Kidney (tissue), 14 donors: Measurements from ENCODE around the gene SPPL2C. TPM values are rescaled to one million over a fixed set of nuclear protein-coding genes. Genes with fewer than 3 reads are reported as not detected.

Experiments
- DNase-seq, 5 donors: peaks; one replicate each; pipeline ENCODE4 v3.0.0-alpha.2; 2013 to 2020
- FAIRE-seq: peaks from 2 replicates; lab custom pipeline; 2012; peaks lifted over from hg19 to GRCh38; lab: Jason Lieb, UNC
- H3K27ac ChIP-seq, 2 donors: one replicate each; pipeline ENCODE4 v1.7.0; 2013; ENCODE audit warnings: low read depth in 2 of 2, low read length in 2 of 2, inconsistent platforms in 1 of 2
- H3K27me3 ChIP-seq: one replicate; pipeline ENCODE4 v1.7.1; 2013; ENCODE audit warnings: low read length, inconsistent platforms; ENCODE audit not compliant: control insufficient read depth, insufficient read depth
- H3K36me3 ChIP-seq, 3 donors: one replicate each; pipeline versions ENCODE4 v1.7.0 to v1.7.1; 2013; ENCODE audit warnings: low read length in 3 of 3, control low read depth in 1 of 3, inconsistent platforms in 1 of 3; ENCODE audit not compliant: insufficient read depth in 3 of 3, control insufficient read depth in 2 of 3
- H3K4me1 ChIP-seq, 3 donors: one replicate each; pipeline versions ENCODE4 v1.7.0 to v1.7.1; 2013; ENCODE audit warnings: low read length in 3 of 3, inconsistent platforms in 1 of 3, low read depth in 1 of 3; ENCODE audit not compliant: control insufficient read depth in 2 of 3, insufficient read depth in 2 of 3
- H3K4me3 ChIP-seq, 3 donors: one replicate each; pipeline versions ENCODE4 v1.7.0 to v1.8.1; 2013; ENCODE audit warnings: low read length in 3 of 3, control low read depth in 1 of 3, inconsistent platforms in 1 of 3
- H3K9ac ChIP-seq, 3 donors: one replicate each; pipeline versions ENCODE4 v1.7.0 to v1.7.1; 2013; ENCODE audit warnings: low read length in 3 of 3, control low read depth in 1 of 3, inconsistent platforms in 1 of 3
- H3K9me3 ChIP-seq, 3 donors: one replicate each; pipeline versions ENCODE4 v1.7.0 to v1.7.1; 2013; ENCODE audit warnings: low read length in 3 of 3, control low read depth in 1 of 3, inconsistent platforms in 1 of 3; ENCODE audit not compliant: control insufficient read depth in 2 of 3, insufficient read depth in 1 of 3
- intact Hi-C: fragments of 100-400 bp; cut with DNase I; formaldehyde crosslinking; loops from one replicate; pipeline ENCODE4 v1.11.1; 2022
- polyA plus RNA-seq: library from polyadenylated mRNA; stranded (reverse); fragments of 350-450 nt; fragmentation: Illumina TruSeq; extraction: RNeasy Lipid Tissue Mini Kit (QIAGEN cat#74804); gene quantifications from one replicate; pipeline ENCODE4 v1.2.3, GENCODE V29; 2014; ENCODE audit warnings: low read depth, low replicate concordance; ENCODE audit not compliant: insufficient read depth
- total RNA-seq: library from RNA; stranded (reverse); fragmentation: NEBNext Ultra II Directional; extraction: Animal tissue kit (Norgen Biotek cat#: 25700); gene quantifications from one replicate; pipeline ENCODE4 v1.2.1, GENCODE V29; 2021
- TF ChIP-seq, protein P1 (sequence below): IDR thresholded peaks from 3 replicates; pipeline ENCODE4 v1.5.1; 2012; ENCODE audit warnings: mild to moderate bottlenecking, moderate library complexity, borderline replicate concordance; ENCODE audit not compliant: insufficient read depth; ENCODE audit errors: extremely low read depth
- donor health status: control.
- donor health status: control.
- donor health status: control.
- donor health status: control.
- donor health status: control.
- donor health status: DM: yes; HTN: yes; CAD: no.
- donor health status: Normal renal cell carcinoma (clear cell type).

Gene SPPL2C
- total and polyA plus RNA-seq, 2 donors from 2014 or later: not detected

DNA sequence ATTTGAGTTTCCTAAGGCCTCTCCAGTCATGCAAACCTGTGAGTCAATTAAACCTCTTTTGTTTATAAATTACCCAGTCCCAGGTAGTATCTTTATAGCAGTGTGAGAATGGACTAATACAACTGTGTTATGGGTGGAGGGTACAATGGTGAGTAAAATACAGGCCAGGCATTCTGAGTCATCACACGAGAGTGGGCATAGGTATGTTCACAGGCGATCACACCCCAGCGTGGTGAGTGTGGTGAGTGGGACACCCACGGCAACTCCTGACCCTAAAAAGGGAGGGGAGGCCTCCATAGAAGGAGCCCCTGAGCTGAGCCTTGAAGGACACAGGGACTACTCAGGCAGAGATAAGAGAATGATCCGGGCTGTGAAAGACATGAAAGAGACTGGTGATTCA, 27.0 kb downstream of the SPPL2C start:
- Histone ChIP-seq H3K27ac (no peak overlapping the region), H3K4me3 (no peak overlapping the region), H3K27me3 (no peaks in the 10 kb centered on the region), H3K9me3 (no peaks in the 10 kb centered on the region), H3K4me1 (no peaks in the 10 kb centered on the region), H3K9ac (no peak overlapping the region), H3K36me3 (no peaks in the 10 kb centered on the region)
- intact Hi-C loops: no loop called here
- DNase-seq (no peak), FAIRE-seq (no peak)
- TF ChIP-seq, protein P1, sequence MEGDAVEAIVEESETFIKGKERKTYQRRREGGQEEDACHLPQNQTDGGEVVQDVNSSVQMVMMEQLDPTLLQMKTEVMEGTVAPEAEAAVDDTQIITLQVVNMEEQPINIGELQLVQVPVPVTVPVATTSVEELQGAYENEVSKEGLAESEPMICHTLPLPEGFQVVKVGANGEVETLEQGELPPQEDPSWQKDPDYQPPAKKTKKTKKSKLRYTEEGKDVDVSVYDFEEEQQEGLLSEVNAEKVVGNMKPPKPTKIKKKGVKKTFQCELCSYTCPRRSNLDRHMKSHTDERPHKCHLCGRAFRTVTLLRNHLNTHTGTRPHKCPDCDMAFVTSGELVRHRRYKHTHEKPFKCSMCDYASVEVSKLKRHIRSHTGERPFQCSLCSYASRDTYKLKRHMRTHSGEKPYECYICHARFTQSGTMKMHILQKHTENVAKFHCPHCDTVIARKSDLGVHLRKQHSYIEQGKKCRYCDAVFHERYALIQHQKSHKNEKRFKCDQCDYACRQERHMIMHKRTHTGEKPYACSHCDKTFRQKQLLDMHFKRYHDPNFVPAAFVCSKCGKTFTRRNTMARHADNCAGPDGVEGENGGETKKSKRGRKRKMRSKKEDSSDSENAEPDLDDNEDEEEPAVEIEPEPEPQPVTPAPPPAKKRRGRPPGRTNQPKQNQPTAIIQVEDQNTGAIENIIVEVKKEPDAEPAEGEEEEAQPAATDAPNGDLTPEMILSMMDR: no peak

DNA sequence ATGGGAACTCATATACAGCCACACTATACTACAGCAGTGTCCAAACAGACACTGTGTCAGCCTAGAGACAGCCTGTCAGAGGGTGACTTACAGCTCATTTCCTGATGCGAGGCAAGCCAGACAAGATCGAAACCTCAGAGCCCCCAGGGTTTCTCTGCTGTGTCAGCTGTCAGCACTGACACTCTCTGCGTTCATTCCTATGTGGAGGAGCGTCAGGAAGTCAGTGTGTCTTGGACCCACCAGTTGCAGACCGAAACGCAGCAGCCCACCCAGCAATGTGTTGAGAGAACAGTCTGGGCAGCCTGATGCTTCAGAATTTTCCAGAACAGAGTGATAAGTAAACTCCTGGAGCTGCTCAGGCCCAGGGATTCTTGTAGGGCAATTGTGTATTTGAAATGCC, 29.0 kb downstream of the SPPL2C start:
- H3K4me1 ChIP-seq: no peaks in the 10 kb centered on the region
- no peaks in the 10 kb centered on the region for H3K27me3 ChIP-seq
- no peak overlapping the region for H3K9ac ChIP-seq
- FAIRE-seq (no peak), DNase-seq (peak in 1 of 5 donors; percentile 11)
- no peak overlapping the region for H3K27ac ChIP-seq
- no peak overlapping the region for H3K4me3 ChIP-seq
- TF ChIP-seq, protein P1: no peak
- H3K36me3 ChIP-seq: no peaks in the 10 kb centered on the region
- intact Hi-C loops: no loop called here
- H3K9me3 ChIP-seq: no peaks in the 10 kb centered on the region

DNA sequence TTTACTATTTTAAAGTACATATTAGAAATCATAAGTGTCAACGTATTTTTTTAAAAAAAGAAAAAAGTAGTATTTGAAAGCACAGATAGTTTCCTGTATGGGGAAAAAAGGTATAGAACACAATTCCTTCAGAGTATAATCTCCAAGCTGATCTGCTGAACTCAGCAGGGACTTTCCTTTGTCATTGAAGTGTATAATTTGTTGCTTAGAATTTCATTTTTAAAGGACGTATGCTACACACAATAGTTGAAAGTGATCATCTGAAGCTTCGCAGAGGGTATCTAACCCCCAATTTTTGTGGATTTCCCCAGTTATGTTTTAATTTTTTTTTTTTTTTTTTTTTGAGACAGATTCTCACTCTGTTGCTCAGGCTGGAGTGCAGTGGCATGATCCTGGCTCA, 29.5 kb downstream of the SPPL2C start:
- H3K36me3 ChIP-seq: no peaks in the 10 kb centered on the region
- H3K27ac ChIP-seq: no peak overlapping the region
- H3K4me3 ChIP-seq: no peak overlapping the region
- no peaks in the 10 kb centered on the region for H3K27me3 ChIP-seq
- H3K9ac ChIP-seq: no peak overlapping the region
- FAIRE-seq (no peak), DNase-seq (no peak)
- TF ChIP-seq, protein P1: no peak
- no peaks in the 10 kb centered on the region for H3K9me3 ChIP-seq
- H3K4me1 ChIP-seq: no peaks in the 10 kb centered on the region
- intact Hi-C loops: no loop called here

DNA sequence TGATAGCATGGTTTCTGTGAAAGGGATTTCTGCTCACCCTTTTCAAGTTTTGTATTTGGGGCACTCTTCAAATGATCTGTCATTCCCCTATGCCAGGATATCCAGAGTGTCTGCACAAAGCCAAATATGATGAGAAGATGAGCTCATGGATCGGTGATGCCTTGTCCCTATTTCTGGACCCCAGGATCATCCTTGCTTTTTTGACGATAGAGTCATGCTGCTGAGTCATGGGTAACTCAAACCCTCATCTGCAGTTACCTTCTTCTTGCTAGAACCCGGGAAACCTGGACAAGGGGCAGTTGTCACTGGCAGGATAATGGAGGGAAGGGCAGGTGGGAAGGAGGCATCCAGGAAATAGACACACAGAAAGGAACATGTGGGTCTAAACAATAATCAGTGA, 31.9 kb downstream of the SPPL2C start:
- intact Hi-C loops: no loop called here
- no peak for FAIRE-seq
- H3K9ac ChIP-seq: no peak overlapping the region
- no peak overlapping the region for H3K27ac ChIP-seq
- H3K9me3 ChIP-seq: no peaks in the 10 kb centered on the region
- TF ChIP-seq, protein P1: no peak
- H3K4me3 ChIP-seq: no peak overlapping the region
- H3K4me1 ChIP-seq: no peaks in the 10 kb centered on the region
- H3K36me3 ChIP-seq: no peaks in the 10 kb centered on the region
- DNase-seq: no peak
- no peaks in the 10 kb centered on the region for H3K27me3 ChIP-seq
